HCT116 (cell line): Measurements from ENCODE around the gene UBE2D1. TPM values are rescaled to one million over a fixed set of nuclear protein-coding genes. Genes with fewer than 3 reads are reported as not detected.

Source experiments
- ATAC-seq: fragments of 200-7000 bp; cut with Tn5 transposase; 2 replicates; pipeline ENCODE4 v1.9.1; 2020; ENCODE audit warnings: mild to moderate bottlenecking, moderate library complexity
- BruUV-seq: library from RNA; stranded (reverse); fragments of 400-500 nt; replicated peaks from 2 replicates; lab custom pipeline; 2021; lab: Mats Ljungman, UMichigan
- CTCF ChIA-PET: fragments of 300-600 bp; sonication (Branson Sonifier 250); formaldehyde crosslinking; loops from one replicate; lab custom pipeline; 2021; ENCODE audit warnings: antibody characterized with exemption; lab: Charles Lee
- POLR2A ChIA-PET: fragments of 300-600, 350-600 bp; sonication (Branson Sonifier 250); formaldehyde crosslinking; loops from one replicate; lab custom pipeline; 2021; ENCODE audit warnings: antibody characterized with exemption; lab: Charles Lee
- RAD21 ChIA-PET, 2 experiments: fragments of 300-600 bp; sonication (Branson Sonifier 250); formaldehyde crosslinking; loops; one replicate each; lab custom pipeline; 2023; ENCODE audit warnings: low total read pairs in 2 of 2; ENCODE audit not compliant: uncharacterized antibody in 2 of 2, unreplicated experiment in 2 of 2, low non-redundant PET in 1 of 2; lab: Charles Lee
- DNase-seq: peaks from one replicate; pipeline ENCODE4 v3.0.0-alpha.2; 2010; ENCODE audit warnings: low read depth, low spot score
- H2AFZ ChIP-seq: fragments of 200-600 bp; shearing (Covaris generic), sonication (generic); 2 replicates; pipeline ENCODE4 v1.6.1; 2017; ENCODE audit warnings: low read depth, mixed run types, mixed read lengths, antibody characterized with exemption, low read length; ENCODE audit not compliant: poor library complexity, severe bottlenecking
- H3K27ac ChIP-seq: 2 replicates; pipeline ENCODE4 v1.5.1; 2012; ENCODE audit warnings: low read depth, low read length
- H3K27me3 ChIP-seq: fragments of 200-600 bp; sonication (generic); 2 replicates; pipeline ENCODE4 v1.6.1; 2016; ENCODE audit warnings: mixed run types, low read length, mixed read lengths; ENCODE audit not compliant: insufficient read depth
- H3K36me3 ChIP-seq, 2 experiments: fragments of 200-500 bp in 1 of 2; fragments of 200-600 bp in 1 of 2; sonication (Bioruptor generic) in 1 of 2; sonication (generic) in 1 of 2; 2 replicates each; pipeline versions ENCODE4 v1.5.1 to v1.6.1; 2014 to 2016; ENCODE audit warnings: low read length in 2 of 2, inconsistent platforms in 1 of 2, mixed read lengths in 1 of 2, mixed run types in 1 of 2; ENCODE audit not compliant: insufficient read depth in 2 of 2, control insufficient read depth in 1 of 2
- H3K4me1 ChIP-seq, 2 experiments: fragments of 200-600 bp in 1 of 2; sonication (generic) in 1 of 2; 2 replicates each; pipeline versions ENCODE4 v1.5.1 to v1.6.1; 2012 to 2017; ENCODE audit warnings: low read length in 2 of 2, inconsistent platforms in 1 of 2, mild to moderate bottlenecking in 1 of 2, mixed read lengths in 1 of 2, mixed run types in 1 of 2, moderate library complexity in 1 of 2; ENCODE audit not compliant: insufficient read depth in 2 of 2, control insufficient read depth in 1 of 2
- H3K4me2 ChIP-seq: fragments of 200-600 bp; sonication (generic); 2 replicates; pipeline ENCODE4 v1.6.1; 2017; ENCODE audit warnings: mixed run types, low read length, mixed read lengths
- H3K4me3 ChIP-seq, 2 experiments: fragments of 200-600 bp in 1 of 2; sonication (generic) in 1 of 2; replicated peaks in 1 of 2; 2 replicates each; pipeline ENCODE4 v1.5.1; 2011 to 2016; ENCODE audit warnings: low read length in 2 of 2, control low read depth in 1 of 2, low read depth in 1 of 2, mild to moderate bottlenecking in 1 of 2, mixed read lengths in 1 of 2, mixed run types in 1 of 2
- H3K79me2 ChIP-seq: fragments of 200-600 bp; sonication (generic); 2 replicates; pipeline ENCODE4 v1.6.1; 2017; ENCODE audit warnings: mild to moderate bottlenecking, mixed run types, low read length, moderate library complexity, mixed read lengths; ENCODE audit not compliant: insufficient read depth
- H3K9ac ChIP-seq: fragments of 200-600 bp; sonication (generic); 2 replicates; pipeline ENCODE4 v1.6.1; 2016; ENCODE audit warnings: low read length, mixed read lengths
- H3K9me2 ChIP-seq: fragments of 200-600 bp; sonication (generic), shearing (Covaris generic); 2 replicates; pipeline ENCODE4 v1.6.1; 2017; ENCODE audit warnings: mixed run types, mild to moderate bottlenecking, moderate library complexity; ENCODE audit not compliant: insufficient read depth
- H3K9me3 ChIP-seq, 2 experiments: fragments of 200-500 bp in 1 of 2; fragments of 200-600 bp in 1 of 2; sonication (Bioruptor generic) in 1 of 2; sonication (generic) in 1 of 2; 2 replicates each; pipeline ENCODE4 v1.6.1; 2014 to 2017; ENCODE audit warnings: low read length in 2 of 2, mixed read lengths in 2 of 2, inconsistent platforms in 1 of 2, low read depth in 1 of 2, mild to moderate bottlenecking in 1 of 2, mixed run types in 1 of 2, moderate library complexity in 1 of 2; ENCODE audit not compliant: control insufficient read depth in 1 of 2, insufficient read depth in 1 of 2
- H4K20me1 ChIP-seq: fragments of 200-600 bp; sonication (generic), shearing (Covaris generic); 2 replicates; pipeline ENCODE4 v1.6.1; 2017; ENCODE audit warnings: mixed run types, mild to moderate bottlenecking, moderate library complexity; ENCODE audit not compliant: insufficient read depth
- ATF3 ChIP-seq: IDR thresholded peaks from 2 replicates; pipeline ENCODE4 v1.6.1; 2012
- CTCF ChIP-seq, 3 experiments: fragments of 200-600 bp in 1 of 3; sonication (generic) in 1 of 3; IDR thresholded peaks in 2 of 3; conservative IDR thresholded peaks in 1 of 3; 2 replicates each; pipeline ENCODE4 v1.5.1; 2012 to 2017; ENCODE audit warnings: low read depth in 2 of 3, low read length in 2 of 3, antibody characterized with exemption in 1 of 3, borderline replicate concordance in 1 of 3, control low read depth in 1 of 3, mild to moderate bottlenecking in 1 of 3, mixed read lengths in 1 of 3, mixed run types in 1 of 3, moderate library complexity in 1 of 3; ENCODE audit not compliant: insufficient read depth in 1 of 3
- ELF1 ChIP-seq: IDR thresholded peaks from 2 replicates; pipeline ENCODE4 v1.6.1; 2012; ENCODE audit warnings: low read depth, borderline replicate concordance
- MAX ChIP-seq: IDR thresholded peaks from 2 replicates; pipeline ENCODE4 v1.6.1; 2012
- RAD21 ChIP-seq: IDR thresholded peaks from 2 replicates; pipeline ENCODE4 v1.6.1; 2012; ENCODE audit warnings: low read depth, mild to moderate bottlenecking
- SIN3A ChIP-seq: IDR thresholded peaks from 2 replicates; pipeline ENCODE4 v1.6.1; 2012; ENCODE audit warnings: low read depth
- TCF7L2 ChIP-seq: IDR thresholded peaks from 2 replicates; pipeline ENCODE4 v1.7.0; 2011; ENCODE audit warnings: borderline replicate concordance, inconsistent platforms; ENCODE audit not compliant: insufficient read depth, insufficient read length; ENCODE audit errors: extremely low read depth
- ZNF274 ChIP-seq: fragments of 200-500 bp; sonication (Bioruptor generic); IDR thresholded peaks from 2 replicates; pipeline ENCODE4 v1.6.1; 2014; ENCODE audit warnings: mild to moderate bottlenecking, low read depth, low read length, inconsistent platforms
- intact Hi-C: fragments of 100-400 bp; cut with micrococcal nuclease; formaldehyde crosslinking; loops from 2 replicates; pipeline ENCODE4 v1.10.0; 2022
- total RNA-seq: library from RNA; stranded (reverse); gene quantifications from one replicate; pipeline ENCODE4 v1.2.1, GENCODE V29; 2021; ENCODE audit not compliant: unreplicated experiment

UBE2D1 gene
- total RNA-seq, 1 experiment from 2014 or later: 15.5 TPM

DNA sequence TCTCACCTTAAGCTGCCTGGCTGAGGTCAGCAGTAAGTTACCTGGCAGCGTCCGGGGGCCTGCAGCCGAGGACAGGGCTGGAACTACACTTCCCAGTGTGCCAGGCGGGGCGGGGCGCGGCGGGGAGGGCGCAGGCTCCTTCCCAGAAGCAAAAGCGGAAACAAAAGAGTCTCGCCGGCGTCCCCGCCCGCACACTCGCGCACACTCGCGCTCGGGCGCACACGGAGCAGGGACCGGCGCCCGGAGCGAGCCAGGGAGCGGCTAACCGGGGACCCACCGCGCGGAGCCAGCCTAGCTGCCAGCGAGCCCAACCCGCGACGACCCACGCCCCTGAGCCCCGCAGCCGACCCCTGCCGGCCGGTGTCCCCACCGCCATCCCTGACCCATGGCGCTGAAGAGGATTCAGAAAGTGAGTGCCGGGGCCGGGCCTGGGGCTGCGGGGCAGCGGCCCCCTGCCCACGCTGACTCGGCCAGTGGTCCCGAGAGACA, at the start of gene UBE2D1 (continued):
- TF ChIP-seq MAX (peak; percentile 64; the same call in 1 of the 2 replicates), RAD21 (no peak), ELF1 (peak; percentile 68), SIN3A (peak; percentile 75), ZNF274 (no peak)

DNA sequence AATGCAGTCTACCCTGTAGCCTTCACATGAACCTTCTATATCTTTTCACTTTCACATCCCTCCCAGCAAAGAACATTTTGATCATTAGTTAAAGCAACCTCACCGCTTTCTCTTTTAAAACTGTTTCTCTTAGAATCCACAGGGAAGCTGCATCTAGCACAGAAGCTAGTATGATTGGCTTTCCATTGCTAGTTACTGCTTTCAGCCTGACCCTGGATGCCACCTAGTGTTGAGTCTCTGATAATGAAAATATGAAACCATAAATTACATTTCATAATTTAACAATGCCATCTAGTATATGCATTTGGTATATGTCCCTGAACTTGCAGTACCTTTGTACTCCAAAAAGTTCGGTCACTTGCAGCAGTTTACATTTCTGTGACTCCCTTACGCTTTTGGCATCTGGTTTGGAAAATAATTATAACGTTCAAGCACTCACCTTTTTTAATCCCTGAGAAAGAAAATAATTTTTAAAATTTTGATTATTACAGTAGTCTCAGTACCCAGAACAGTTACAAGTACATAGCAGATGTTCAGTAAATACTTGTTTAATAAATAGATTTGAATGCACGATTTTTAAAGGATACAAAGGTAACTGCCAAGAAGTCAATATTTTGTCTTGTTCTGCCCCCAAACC, 43.1 kb upstream of the UBE2D1 start:
- intact Hi-C loops: loop anchor here (1.0 kb wide), 1 partner anchor 114 kb away; no protein-coding TSS in a partner anchor
- Histone ChIP-seq H3K4me2 (no peak overlapping the region), H3K9ac (no peak overlapping the region), H3K4me1 (no peaks in the 10 kb centered on the region), H4K20me1 (no peaks in the 10 kb centered on the region), H3K9me2 (no peaks in the 10 kb centered on the region), H3K9me3 (no peaks in the 10 kb centered on the region), H3K27ac (no peak overlapping the region), H3K36me3 (no peaks in the 10 kb centered on the region), H3K4me3 (no peak overlapping the region), H2AFZ (no peak overlapping the region), H3K79me2 (no peaks in the 10 kb centered on the region), H3K27me3 (no peaks in the 10 kb centered on the region)
- ATAC-seq: peak; percentile 79
- ChIA-PET RAD21 (interaction anchor here in 1 of 2 experiments (1.0 to 1.2 kb wide), 2 partner anchors 113 to 114 kb away, joined by 5 to 6 read pairs; no protein-coding TSS in a partner anchor), POLR2A (no interaction called here), CTCF (interaction anchor here (0.7 to 3.8 kb wide), 11 partner anchors 8 to 139 kb away, joined by 3 to 119 read pairs (median 4); partner anchors contain the start of gene CISD1)
- peak; percentile 24 for DNase-seq
- TF ChIP-seq RAD21: peak; percentile 83
- no peak for TF ChIP-seq TCF7L2
- TF ChIP-seq ATF3: no peak
- peak; percentile 65 to 82 (median 73) for TF ChIP-seq CTCF (IDR thresholded peaks at IDR 0.05 in 2 of 3, conservative IDR thresholded peaks at IDR 0.05 in 1 of 3; ENCODE audit: borderline replicate concordance in 1 of 3, insufficient read depth in 1 of 3, low read depth in 2 of 3, low read length in 2 of 3)
- no TSS peak for BruUV-seq
